Large intestine (tissue), 3 donors: ENCODE data around the gene ADK. TPM values are rescaled to one million over a fixed set of nuclear protein-coding genes. Genes with fewer than 3 reads are reported as not detected.
"Not testable (repeated sequence)": the region's sequence is repeated elsewhere in the genome, so short reads cannot be mapped to it uniquely, and the experiment has no call there.

Experiments used
- DNase-seq, 2 donors: peaks; one replicate each; pipeline versions ENCODE4 v3.0.0 to v3.0.0-alpha.2; 2013
- H3K27ac ChIP-seq: one replicate; pipeline ENCODE4 v1.5.1; 2013; ENCODE audit warnings: low read length
- H3K27me3 ChIP-seq: 2 replicates; pipeline ENCODE4 v1.6.1; 2013; ENCODE audit warnings: low read length; ENCODE audit not compliant: control insufficient read depth, insufficient read depth
- H3K36me3 ChIP-seq: 2 replicates; pipeline ENCODE4 v1.6.1; 2013; ENCODE audit warnings: low read length; ENCODE audit not compliant: control insufficient read depth, insufficient read depth
- H3K4me1 ChIP-seq: one replicate; pipeline ENCODE4 v1.6.1; 2013; ENCODE audit warnings: low read length; ENCODE audit not compliant: control insufficient read depth, insufficient read depth
- H3K4me3 ChIP-seq: one replicate; pipeline ENCODE4 v1.5.1; 2013; ENCODE audit warnings: low read length
- H3K9me3 ChIP-seq: one replicate; pipeline ENCODE4 v1.6.1; 2013; ENCODE audit warnings: mild to moderate bottlenecking, low read depth, low read length, moderate library complexity; ENCODE audit not compliant: control insufficient read depth
- WGBS: methylation state at CpG from one replicate; pipeline ENCODE4 v1.1.5; 2013; ENCODE audit warnings: low lambda C conversion rate; ENCODE audit not compliant: insufficient coverage; 5-methylcytosine and 5-hydroxymethylcytosine counted together
- polyA plus RNA-seq: library from polyadenylated mRNA; unstranded; fragments of 120-200 nt; gene quantifications from one replicate; pipeline ENCODE4 v1.2.1, GENCODE V29; 2013

The ADK gene
- polyA plus RNA-seq, 1 donor = 30.1 TPM

DNA sequence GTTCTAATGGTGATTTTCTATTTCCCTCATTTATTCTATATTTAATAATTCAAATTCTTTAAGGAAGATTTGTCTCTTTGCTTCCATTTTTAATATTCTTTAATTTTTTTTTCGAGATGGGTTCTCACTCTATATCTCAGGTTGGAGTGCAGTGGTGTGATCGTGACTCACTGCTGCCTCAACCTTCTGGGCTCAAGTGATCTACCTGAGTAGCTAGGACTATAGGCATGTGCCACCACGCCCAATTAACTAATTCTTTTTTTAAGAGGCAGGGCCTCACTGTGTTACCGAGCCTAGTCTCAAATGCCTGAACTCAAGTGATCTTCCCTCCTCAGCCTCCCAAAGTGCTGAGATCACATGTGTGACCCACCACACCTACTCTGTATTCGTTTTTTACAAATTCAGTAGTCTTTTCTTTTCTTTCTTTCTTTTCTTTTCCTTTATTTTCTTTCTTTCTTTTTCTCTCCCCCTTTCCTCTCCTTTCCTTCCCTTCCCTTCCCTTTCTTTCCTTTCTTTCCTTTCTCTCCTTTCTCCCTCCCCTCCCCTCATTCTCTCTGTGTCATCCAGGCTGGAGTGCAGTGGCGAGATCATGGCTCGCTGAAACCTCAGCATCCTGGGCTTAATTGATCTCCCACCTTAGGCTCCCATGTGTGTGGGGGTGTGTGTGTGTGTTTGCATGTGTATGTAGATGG, 323.1 kb downstream of the ADK start:
- Histone ChIP-seq H3K27ac (no peak overlapping the region), H3K27me3 (no peaks in the 10 kb centered on the region), H3K4me3 (no peak overlapping the region), H3K9me3 (peaks cover 4% of the 10 kb centered on the region), H3K36me3 (no peaks in the 10 kb centered on the region), H3K4me1 (no peaks in the 10 kb centered on the region)
- 94% methylated on average over 4 of the region's 7 CpGs for WGBS
- no peak for DNase-seq

DNA sequence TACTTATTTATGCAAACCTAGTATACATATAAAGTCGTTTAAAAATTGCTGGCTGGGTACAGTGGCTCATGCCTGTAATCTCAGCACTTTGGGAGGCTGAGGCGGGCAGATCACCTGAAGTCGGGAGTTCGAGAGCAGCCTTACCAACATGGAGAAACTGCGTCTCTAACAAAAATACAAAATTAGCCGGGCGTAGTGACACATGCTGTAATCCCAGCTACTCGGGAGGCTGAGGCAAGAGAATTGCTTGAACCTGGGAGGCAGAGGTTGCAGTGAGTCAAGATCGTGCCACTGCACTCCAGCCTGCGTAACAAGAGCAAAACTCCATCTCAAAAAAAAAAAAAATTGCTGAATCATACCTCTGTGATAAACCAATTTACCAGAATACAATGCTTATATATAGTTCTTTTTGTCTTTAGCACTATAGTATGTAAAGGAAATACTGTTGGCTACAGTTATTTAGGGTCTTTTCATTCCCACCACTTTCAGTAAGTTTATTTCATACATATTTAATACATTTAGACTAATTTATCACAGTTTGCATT, 325.2 kb downstream of the ADK start:
- peaks cover 10% of the 10 kb centered on the region for H3K9me3 ChIP-seq
- 100% methylated on average over 3 of the region's 10 CpGs for WGBS
- not testable (repeated sequence) for DNase-seq, H3K36me3 ChIP-seq, H3K27ac ChIP-seq, H3K4me1 ChIP-seq, H3K27me3 ChIP-seq, H3K4me3 ChIP-seq

DNA sequence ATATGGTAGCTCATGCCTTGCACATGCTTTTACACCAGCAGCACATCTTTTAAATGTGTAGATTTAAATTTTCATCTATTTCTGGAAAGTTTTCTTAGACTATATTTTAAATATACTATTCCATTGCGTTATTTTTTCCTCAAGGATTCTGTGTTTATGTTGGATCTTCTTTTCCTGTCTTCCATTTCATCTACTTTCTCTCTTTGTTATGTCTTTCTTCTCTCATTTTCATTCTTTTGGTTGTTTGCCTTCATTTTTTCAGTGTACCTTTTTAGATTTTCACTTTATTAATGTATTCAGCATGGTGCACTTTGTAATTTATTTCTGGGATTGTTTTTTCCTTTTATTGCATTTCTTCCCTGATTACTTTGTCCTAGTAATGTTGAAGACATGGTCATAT, 329.8 kb downstream of the ADK start:
- Histone ChIP-seq H3K27me3 (no peaks in the 10 kb centered on the region), H3K4me1 (no peaks in the 10 kb centered on the region), H3K4me3 (no peak overlapping the region), H3K36me3 (peaks cover 3% of the 10 kb centered on the region), H3K27ac (no peak overlapping the region), H3K9me3 (peaks cover 17% of the 10 kb centered on the region)
- no peak for DNase-seq
- 100% methylated on average over 1 of the region's 1 CpG for WGBS

DNA sequence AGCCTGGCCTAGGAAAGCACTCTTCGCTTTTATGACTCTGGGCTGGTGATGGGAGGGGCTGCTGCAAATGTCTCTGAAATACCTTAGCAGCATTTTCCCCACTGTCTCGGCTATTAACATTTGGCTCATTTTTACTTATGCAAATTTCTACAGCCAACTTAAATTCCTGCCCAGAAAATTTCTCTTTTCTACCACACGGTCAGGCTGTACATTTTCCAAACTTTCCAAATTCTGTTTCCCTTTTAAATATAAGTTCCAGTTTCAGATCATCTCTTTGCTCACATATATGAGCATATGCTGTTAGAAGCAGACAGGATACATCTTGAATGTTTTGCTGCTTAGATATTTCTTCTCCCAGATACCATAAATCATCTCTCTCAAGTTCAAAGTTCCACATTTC, 332.3 kb downstream of the ADK start:
- no peak overlapping the region for H3K4me3 ChIP-seq
- no peak for DNase-seq
- peaks cover 17% of the 10 kb centered on the region for H3K9me3 ChIP-seq
- H3K36me3 ChIP-seq = peaks cover 3% of the 10 kb centered on the region
- 100% methylated on average over 1 of the region's 3 CpGs for WGBS
- H3K27ac ChIP-seq = no peak overlapping the region
- no peaks in the 10 kb centered on the region for H3K4me1 ChIP-seq
- H3K27me3 ChIP-seq = no peaks in the 10 kb centered on the region

DNA sequence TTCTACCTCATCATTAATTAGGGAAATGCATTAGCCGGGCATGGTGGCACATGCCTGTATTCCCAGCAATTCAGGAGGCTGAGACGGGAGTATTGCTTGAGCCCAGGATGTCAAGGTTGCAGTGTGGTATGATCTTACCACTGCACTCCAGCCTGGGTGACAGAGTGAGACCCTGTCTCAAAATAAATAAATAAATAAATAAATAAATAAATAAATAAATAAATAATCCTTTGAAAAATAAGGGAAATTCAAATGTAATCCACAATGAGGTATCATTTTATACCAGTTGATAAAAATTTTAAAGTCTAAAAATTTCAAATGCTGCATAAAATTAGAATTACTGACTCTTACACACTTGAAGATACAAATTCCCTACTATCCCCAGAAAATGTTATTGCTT, 334.3 kb downstream of the ADK start:
- Histone ChIP-seq H3K9me3 (peaks cover 13% of the 10 kb centered on the region), H3K4me1 (no peaks in the 10 kb centered on the region), H3K27me3 (no peaks in the 10 kb centered on the region), H3K27ac (no peak overlapping the region), H3K36me3 (peaks cover 3% of the 10 kb centered on the region), H3K4me3 (no peak overlapping the region)
- no CpG with 5 or more reads among the region's 2 CpGs for WGBS
- DNase-seq = no peak

DNA sequence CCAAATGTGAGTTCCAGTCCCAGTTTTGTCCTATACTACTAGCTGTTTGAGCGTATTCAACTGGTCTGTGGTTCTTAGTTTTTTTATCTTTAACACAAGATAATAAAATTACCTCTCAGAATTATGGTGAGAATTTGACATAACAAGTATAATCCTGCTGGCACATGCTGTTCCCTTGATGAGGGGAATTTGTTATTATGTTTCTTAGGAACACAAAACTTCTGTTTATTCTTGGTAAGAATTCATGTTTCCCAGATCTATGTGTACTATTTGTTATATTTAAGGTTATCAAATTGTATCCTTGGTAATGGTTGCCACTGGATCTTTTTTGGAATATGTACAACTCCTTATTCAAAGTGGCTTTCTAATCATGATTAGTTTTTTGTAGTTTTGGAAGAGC, 335.6 kb downstream of the ADK start:
- no peak overlapping the region for H3K4me3 ChIP-seq
- no peak overlapping the region for H3K27ac ChIP-seq
- WGBS = 86% methylated on average over 1 of the region's 1 CpG
- H3K36me3 ChIP-seq = peaks cover 3% of the 10 kb centered on the region
- H3K27me3 ChIP-seq = no peaks in the 10 kb centered on the region
- H3K9me3 ChIP-seq = peaks cover 6% of the 10 kb centered on the region
- no peak for DNase-seq
- no peaks in the 10 kb centered on the region for H3K4me1 ChIP-seq

DNA sequence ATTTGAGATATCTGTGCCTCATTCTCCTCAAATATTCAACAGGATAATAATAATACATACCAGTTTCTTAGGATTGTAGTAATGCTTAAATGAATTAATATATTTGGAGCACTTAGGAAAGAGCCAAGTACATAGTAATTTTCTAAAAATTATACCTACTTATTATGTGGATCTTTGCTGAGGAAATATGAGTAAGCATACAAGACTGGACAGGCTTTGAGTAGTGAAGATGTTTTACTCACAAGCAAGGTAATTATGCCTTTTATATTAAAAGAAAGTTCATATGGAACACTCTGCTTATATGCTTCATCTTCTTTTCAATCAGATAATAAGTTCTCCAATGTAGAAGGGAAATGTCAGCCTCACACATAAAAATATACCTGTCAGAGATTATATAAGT, 337.9 kb downstream of the ADK start:
- Histone ChIP-seq H3K36me3 (no peaks in the 10 kb centered on the region), H3K9me3 (no peaks in the 10 kb centered on the region), H3K27me3 (no peaks in the 10 kb centered on the region), H3K27ac (no peak overlapping the region), H3K4me1 (no peaks in the 10 kb centered on the region), H3K4me3 (no peak overlapping the region)
- no peak for DNase-seq

DNA sequence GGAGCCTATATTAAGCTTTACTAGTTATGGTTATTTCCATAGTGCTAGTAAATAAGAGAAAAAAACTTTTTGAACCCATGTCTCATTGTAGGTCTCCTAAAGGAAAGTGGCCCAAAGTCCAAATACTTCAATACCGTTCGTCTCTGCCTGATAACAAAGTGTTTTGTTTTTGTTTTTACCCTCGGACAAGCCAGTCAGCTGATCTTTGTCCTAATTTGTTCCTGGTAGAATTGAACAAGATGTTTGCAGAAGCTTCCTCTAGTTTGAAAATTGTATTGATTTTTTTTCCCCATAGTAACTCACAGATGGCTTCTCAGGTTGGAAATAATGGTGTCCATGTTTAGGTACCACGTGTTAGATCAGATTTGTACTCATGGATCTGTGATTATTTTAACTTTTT, 339.5 kb downstream of the ADK start:
- Histone ChIP-seq H3K27ac (no peak overlapping the region), H3K4me3 (no peak overlapping the region), H3K36me3 (no peaks in the 10 kb centered on the region), H3K9me3 (no peaks in the 10 kb centered on the region), H3K4me1 (no peaks in the 10 kb centered on the region), H3K27me3 (no peaks in the 10 kb centered on the region)
- 53% methylated on average over 2 of the region's 4 CpGs for WGBS
- no peak for DNase-seq

DNA sequence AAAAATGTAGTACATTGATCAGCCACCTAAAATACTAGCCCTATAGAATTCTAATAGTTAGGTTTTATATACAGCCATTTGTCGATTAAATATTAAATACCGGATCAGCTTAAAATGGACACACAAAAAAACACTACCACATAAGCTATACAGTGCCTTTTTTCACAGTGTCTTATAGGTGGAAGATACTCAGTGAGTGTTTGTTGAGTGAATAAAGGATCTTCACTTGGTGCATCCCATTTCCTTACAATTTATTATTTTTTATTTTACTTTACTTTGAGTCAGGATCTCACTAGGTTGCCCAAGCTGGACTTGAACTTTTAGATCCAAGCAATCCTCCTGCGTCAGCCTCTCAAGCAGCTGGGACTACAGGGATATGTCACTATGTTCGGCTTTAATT, 340.0 kb downstream of the ADK start:
- Histone ChIP-seq H3K36me3 (no peaks in the 10 kb centered on the region), H3K9me3 (no peaks in the 10 kb centered on the region), H3K27ac (no peak overlapping the region), H3K4me1 (no peaks in the 10 kb centered on the region), H3K27me3 (no peaks in the 10 kb centered on the region), H3K4me3 (no peak overlapping the region)
- 100% methylated on average over 4 of the region's 4 CpGs for WGBS
- DNase-seq = no peak

DNA sequence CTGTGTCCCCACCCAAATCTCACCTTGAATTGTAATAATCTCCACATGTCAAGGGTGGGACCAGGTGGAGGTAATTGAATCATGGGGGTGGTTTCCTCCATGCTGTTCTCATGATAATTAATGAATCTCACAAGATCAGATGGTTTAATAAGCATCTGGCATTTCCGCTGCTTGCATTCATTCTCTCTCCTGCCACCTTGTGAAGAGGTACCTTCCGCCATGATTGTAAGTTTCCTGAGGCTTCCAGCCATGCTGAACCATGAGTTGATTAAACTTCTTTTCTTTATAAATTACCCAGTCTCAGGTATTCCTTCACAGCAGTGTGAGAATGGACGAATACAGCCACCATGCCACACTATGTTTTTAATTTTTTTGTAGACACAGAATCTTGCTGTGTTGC, 345.3 kb downstream of the ADK start:
- not testable (repeated sequence) for H3K4me1 ChIP-seq, H3K27ac ChIP-seq, H3K27me3 ChIP-seq, DNase-seq, H3K4me3 ChIP-seq, H3K36me3 ChIP-seq, H3K9me3 ChIP-seq
- no CpG with 5 or more reads among the region's 3 CpGs for WGBS

DNA sequence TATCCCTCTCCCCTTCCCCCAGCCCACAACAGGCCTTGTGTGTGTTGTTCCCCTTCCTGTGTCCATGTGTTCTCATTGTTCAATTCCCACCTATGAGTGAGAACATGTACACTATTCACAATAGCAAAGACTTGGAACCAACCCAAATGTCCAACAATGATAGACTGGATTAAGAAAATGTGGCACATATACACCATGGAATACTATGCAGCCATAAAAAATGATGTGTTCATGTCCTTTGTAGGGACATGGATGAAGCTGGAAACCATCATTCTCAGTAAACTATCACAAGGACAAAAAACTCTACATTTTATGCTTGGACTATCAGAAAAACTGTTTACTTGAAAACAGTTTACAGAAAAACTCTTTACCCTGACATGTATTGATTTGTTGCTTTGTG, 347.6 kb downstream of the ADK start:
- H3K9me3 ChIP-seq, H3K27me3 ChIP-seq, H3K4me1 ChIP-seq, DNase-seq, H3K36me3 ChIP-seq, H3K27ac ChIP-seq, H3K4me3 ChIP-seq: not testable (repeated sequence)
